GM15510 (cell line): ENCODE results near the gene ZNF549.

Experiments
- POLR2A ChIP-seq: IDR thresholded peaks from 3 replicates; pipeline ENCODE4 v1.6.1; 2011; ENCODE audit warnings: borderline replicate concordance; ENCODE audit not compliant: insufficient read length; ENCODE audit errors: extremely low read depth

ZNF549 gene

DNA sequence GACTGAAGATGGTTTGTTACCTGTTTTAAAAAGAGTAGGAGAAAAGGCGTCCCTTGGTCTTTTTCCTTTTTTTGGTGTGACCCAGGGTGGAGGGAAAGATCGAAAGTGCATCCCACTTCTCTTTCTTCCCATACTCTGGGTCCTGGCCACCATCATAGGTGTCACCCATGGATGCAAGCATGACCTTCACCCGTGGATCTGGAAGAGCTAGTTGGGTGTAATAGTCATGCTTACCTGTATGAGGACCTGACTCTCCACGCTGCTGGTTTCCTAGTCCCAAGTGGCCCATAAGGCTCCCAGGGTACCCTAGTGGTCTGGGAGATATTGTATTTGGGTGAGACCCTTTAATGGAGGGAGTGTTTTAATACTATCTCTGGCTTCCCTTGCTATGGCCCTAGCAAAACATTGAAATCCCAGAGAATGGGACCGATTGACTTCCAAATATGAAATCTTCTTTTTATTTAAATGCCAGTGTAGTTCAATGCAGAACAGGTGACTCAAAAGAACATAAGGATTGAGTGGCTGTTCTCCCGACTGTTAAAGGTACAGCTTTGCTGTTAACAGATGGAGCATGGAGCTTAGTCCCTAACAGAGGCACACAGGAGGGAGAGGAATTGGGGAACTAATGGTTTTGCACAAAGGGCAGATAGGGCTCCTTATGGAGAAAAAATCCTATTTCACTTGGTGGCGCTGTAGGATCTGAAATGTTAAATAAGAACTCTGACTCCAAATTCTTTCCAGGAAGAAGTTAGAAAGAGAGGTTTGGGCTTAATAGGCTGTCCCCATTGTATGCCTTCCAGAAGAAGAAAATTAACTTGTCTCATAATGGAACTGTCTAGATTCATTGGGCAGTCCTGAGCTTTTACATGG lies 39.5 kb downstream of the ZNF549 start:
- no peak for TF ChIP-seq POLR2A

DNA sequence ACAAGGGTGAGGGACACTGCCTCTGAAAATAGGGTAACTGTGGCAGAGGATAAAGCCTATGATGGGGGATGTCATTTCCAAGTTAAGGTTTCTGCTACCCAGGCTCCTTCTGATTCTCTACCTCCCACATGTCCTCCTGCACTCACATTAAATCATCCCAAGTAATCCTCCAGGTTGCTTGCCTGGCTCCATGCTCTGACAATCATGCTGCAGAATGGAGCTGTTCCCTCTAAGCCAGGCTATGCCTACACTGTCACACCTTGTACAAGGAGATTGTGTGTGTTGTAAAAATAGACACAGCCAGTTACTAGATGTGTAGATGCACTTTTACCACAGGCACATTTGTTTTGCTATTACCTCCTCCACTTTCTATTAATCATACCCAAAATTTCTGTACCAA lies 43.6 kb downstream of the ZNF549 start:
- TF ChIP-seq POLR2A: no peak

DNA sequence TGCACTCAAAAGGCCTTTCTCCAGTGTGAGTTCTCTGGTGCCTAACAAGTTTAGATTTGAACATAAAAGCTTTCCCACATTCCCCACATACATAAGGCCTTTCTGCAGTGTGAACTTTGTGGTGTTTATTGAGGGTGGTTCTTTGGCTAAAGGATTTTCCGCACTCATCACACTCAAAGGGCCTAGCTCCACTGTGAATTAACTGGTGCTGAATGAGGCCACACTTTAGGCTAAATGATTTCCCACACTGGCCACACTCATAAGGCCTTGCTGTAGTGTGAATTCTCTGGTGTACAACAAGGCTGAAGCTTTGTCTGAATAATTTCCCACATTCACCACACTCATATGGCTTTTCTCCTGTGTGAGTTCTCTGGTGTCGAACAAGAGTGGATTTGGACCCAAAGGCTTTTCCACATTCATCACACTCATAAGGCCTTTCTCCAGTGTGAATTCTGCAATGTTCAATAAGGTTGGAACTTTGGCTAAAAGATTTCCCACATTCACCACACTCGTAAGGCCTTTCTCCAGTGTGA lies 45.3 kb downstream of the ZNF549 start:
- TF ChIP-seq POLR2A: no peak

DNA sequence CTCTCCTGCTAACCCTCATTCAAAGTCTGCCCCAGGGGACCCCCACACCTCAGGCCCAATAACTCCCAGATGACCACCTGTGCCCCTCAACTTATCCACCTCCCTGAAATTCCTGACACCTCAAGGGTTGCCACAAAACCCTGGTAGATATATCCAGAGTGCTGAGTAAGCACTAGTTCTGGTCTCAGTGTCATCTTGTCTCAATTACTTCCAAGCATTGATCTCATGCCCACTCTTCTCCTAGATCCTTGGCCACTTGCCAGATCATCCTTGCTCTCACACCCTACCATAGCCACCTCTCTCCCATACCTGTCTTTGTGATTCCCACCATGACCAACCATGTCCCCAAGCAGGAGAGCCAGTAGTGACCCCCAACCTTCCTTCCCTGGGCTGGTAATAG lies 49.5 kb downstream of the ZNF549 start:
- no peak for TF ChIP-seq POLR2A

DNA sequence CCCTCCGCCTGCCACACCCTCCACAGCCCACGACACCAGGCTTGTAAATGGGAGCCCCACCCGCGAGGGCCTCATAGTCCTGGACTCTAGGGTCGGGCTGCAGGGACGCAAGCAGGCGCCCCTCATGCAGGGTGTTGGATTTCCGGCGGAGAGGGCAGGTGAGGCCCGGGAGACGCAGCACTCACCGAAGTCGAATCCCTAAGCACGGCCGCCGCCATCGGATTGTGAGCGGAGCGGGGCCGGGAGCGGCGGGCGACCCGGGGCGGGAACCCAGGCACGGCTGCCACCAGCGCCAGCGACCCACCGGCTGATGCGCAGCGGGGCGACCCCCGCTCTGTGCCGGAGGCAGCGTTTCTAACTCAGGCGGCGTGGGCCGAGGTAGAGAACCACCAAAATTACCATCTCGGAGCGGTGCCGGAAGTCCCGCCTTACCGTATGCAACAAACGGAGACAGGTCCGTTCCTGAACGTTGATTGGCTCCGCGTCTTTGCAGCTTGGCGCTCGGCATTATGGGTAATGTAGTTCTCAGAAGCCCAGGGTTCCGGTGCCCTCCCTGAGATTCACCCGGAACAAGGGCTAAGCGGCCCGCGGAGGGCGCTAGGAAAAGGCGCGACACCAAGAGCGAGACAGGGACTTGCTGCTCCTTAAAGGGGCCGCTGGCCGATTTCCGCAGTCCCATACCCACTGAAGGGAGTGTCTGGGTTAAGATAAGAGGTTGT lies 51.5 kb downstream of the ZNF549 start, which contains the start of gene ZNF416:
ZNF416 (minus strand) TSS at position 425 of the 719 bp plus-strand sequence; CDS start at position 218, 207 bp downstream.
- TF ChIP-seq POLR2A: peak; percentile 54

DNA sequence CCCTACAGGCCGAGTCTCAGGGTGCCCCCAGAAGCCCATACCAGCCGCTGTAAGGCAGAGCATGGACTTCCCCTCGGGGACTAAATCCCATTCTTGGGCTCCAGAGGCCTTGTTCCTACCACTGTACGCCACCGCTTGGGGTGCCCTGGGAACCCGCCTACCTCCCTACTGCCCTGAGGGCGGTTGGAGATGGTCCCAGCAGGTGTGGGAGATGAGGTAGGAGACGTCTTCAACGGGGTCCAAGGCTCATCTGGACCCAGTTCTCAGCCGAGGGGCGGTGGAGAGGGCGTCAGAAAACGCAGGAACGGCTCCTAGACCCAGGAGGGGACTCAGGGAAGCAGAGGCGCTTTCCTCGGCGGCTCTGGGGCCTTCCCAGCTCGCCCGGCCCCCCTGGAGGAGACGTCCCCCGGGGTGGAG lies 56.0 kb downstream of the ZNF549 start:
- TF ChIP-seq POLR2A: no peak

DNA sequence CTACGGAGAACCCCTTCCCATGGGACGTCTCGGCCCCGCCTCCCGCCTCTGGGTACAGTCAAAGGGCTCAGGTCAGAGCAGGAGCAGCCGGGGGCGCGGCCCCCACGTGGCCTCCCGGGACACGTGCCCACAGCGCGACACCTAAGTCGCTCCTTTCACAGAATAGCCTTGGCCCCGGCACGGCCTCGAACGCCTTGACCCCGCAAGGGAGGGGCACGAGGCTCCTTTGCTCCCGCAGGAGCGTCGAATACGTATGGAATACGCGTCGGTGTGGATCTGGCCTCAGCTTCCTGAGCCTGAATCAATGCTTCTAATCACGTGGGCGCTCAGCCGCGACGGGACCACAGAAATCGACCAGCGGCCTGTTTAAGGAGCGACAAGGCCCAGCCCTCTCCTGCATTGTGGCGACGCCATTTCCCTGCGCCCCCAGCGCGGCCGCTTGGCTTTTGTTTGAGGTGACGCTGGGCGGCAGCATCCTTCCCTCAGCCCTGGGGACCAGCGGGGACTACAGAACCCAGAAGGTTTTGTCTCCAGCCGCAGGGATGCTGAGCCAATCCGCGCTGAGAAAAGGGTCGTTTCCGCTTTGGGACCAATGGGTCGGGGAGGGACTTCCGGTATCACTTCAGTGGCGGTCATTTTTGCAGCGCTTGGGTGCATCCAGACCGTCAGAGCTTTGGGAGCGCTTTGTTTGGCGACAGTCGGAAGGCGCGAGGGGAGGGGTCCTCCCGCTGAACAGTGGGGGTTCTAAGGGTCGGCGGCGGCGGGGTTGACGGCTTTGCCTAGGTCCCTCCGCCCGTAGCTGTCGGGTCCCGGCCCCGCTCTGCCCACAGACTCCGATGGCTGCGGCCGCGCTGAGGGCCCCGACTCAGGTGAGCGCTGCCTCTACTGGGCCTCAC lies 56.6 kb downstream of the ZNF549 start, which contains the start of gene ZIK1:
ZIK1 (plus strand) TSS at position 625 of the 896 bp plus-strand sequence; CDS start at position 837, 212 bp downstream.
- TF ChIP-seq POLR2A: peak; percentile 21

DNA sequence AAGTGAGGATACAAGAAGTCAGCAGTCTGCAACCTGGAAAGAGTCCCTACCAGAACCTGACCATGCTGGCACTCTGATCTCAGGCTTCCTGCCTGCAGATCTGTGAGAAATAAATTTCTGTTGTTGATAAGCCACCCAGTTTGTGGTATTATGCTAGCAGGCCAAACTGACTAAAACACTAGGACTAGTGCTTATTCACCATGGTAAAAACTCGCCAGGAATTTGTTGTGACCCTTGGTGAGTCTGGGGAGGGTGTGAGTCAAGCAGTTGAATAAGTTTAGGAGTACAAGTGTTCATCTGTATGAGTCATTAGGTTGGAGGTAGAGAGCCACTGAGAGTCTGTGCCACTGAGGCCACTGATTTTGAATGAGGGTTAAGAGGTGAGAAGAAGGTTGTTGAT lies 60.4 kb downstream of the ZNF549 start:
- no peak for TF ChIP-seq POLR2A

DNA sequence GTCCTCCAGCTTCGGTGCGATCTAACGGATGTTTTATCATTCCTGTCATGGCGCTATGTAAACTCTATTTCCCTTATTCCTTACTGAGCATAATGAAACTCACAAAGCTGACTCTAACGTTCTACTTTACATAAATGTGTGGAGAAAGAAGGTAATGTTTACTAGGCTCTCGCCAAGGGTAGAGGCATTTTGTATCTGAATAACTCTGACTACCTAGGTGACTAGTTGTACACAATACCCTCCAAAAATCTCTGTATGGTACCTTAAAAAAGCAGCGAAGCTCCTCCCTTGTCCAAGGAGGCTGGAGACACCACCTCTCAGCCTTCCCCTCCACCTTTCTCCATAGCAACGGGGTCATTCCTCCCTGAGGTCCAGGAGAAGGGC lies 72.2 kb downstream of the ZNF549 start:
- TF ChIP-seq POLR2A: no peak

DNA sequence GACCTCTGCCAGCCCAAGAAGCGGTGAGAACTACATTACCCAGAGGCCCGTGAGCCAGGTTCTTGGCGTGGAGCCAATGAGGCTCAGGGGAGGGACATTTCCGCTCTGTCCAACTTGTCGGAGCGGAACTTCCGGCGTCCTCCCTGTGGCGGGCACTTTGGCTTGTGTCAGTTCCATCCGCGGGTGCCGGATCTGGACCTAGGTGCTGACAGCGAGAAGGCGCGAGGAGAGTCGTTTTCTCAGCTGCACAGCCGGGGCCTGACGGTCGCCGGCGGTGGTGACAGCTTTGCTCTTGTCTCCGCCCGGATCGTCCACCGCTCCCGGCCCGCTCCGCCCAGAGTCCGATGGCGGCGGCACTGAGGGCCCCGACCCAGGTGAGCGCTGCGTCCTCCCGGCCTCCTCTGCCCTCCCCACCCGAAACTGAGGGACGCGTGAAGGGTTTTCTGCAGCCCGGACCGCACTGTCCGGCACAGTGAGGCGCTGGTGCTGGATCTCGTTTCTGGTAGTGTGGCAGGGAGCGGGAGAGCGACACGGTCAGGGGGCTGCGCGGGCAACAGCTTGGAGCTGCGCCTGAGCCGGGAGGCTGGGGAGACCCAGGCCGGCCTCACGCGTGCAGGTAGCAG lies 72.7 kb downstream of the ZNF549 start, which contains the start of gene ZNF530:
ZNF530 (plus strand) TSS at position 125 of the 623 bp plus-strand sequence. CDS start 4,461 bp downstream, outside the sequence.
- TF ChIP-seq POLR2A: peak; percentile 56

DNA sequence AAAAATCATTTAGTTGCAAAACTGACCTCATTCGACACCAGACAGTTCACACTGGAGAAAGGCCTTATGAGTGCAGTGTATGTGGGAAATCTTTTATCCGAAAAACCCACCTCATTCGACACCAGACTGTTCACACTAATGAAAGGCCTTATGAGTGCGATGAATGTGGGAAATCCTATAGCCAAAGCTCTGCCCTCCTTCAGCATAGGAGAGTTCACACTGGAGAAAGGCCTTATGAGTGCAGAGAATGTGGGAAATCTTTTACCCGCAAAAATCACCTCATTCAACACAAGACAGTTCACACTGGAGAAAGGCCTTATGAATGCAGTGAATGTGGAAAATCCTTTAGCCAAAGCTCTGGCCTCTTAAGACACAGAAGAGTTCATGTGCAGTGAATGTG lies 79.8 kb downstream of the ZNF549 start:
- TF ChIP-seq POLR2A: no peak
